Lower lobe of right lung (tissue), 2 donors: ENCODE data around the gene STEAP1B. TPM values are rescaled to one million over a fixed set of nuclear protein-coding genes. Genes with fewer than 3 reads are reported as not detected.

Source experiments
- ATAC-seq, 2 donors: fragments of 200-7000 bp; cut with Tn5 transposase; one replicate each; pipeline ENCODE4 v1.9.1; 2020 to 2022; ENCODE audit warnings: mild to moderate bottlenecking in 2 of 2, moderate library complexity in 2 of 2
- DNase-seq: peaks from one replicate; pipeline ENCODE4 v3.0.0-alpha.2; 2020
- H3K27ac ChIP-seq: fragments of 200-600 bp; one replicate; pipeline ENCODE4 v1.8.0; 2022
- H3K27me3 ChIP-seq: fragments of 200-600 bp; one replicate; pipeline ENCODE4 v1.8.0; 2022; ENCODE audit warnings: low read depth
- H3K36me3 ChIP-seq: fragments of 200-600 bp; one replicate; pipeline ENCODE4 v1.8.0; 2022; ENCODE audit warnings: mild to moderate bottlenecking
- H3K4me1 ChIP-seq: fragments of 200-600 bp; one replicate; pipeline ENCODE4 v1.8.0; 2022
- H3K4me3 ChIP-seq: fragments of 200-600 bp; one replicate; pipeline ENCODE4 v1.8.0; 2022; ENCODE audit warnings: mild to moderate bottlenecking
- H3K9me3 ChIP-seq: fragments of 200-600 bp; one replicate; pipeline ENCODE4 v1.8.0; 2022
- CTCF ChIP-seq: fragments of 200-600 bp; IDR thresholded peaks from one replicate; pipeline ENCODE4 v1.8.0; 2022; ENCODE audit warnings: antibody characterized with exemption, mild to moderate bottlenecking
- intact Hi-C: fragments of 100-400 bp; cut with DNase I; formaldehyde crosslinking; loops from one replicate; pipeline ENCODE4 v1.11.0; 2022
- total RNA-seq: library from RNA; stranded (reverse); fragmentation: NEBNext Ultra II Directional; extraction: Animal tissue kit (Norgen Biotek cat#: 25700); gene quantifications from one replicate; pipeline ENCODE4 v1.2.1, GENCODE V29; 2021
- donor health status: DM: no; HTN: yes; CAD: no; lungs with severe emphysema.

STEAP1B gene
- total RNA-seq, 1 donor from 2014 or later = 1.5 TPM

GRCh38 chr7:22427855-22428254, 72.1 kb downstream of the STEAP1B start:
- DNase-seq (no peak), ATAC-seq (no peak)
- Histone ChIP-seq H3K27ac (no peak overlapping the region), H3K36me3 (no peaks in the 10 kb centered on the region), H3K9me3 (no peaks in the 10 kb centered on the region), H3K27me3 (no peaks in the 10 kb centered on the region), H3K4me1 (no peaks in the 10 kb centered on the region), H3K4me3 (no peak overlapping the region)
- TF ChIP-seq CTCF = no peak
- intact Hi-C loops = no loop called here

GRCh38 chr7:22427104-22427503, 72.9 kb downstream of the STEAP1B start:
- Histone ChIP-seq H3K36me3 (no peaks in the 10 kb centered on the region), H3K4me3 (no peak overlapping the region), H3K9me3 (no peaks in the 10 kb centered on the region), H3K27me3 (no peaks in the 10 kb centered on the region), H3K27ac (no peak overlapping the region), H3K4me1 (no peaks in the 10 kb centered on the region)
- TF ChIP-seq CTCF = no peak
- no peak for DNase-seq
- ATAC-seq = no peak
- intact Hi-C loops = no loop called here

- Histone ChIP-seq H3K9me3 (no peaks in the 10 kb centered on the region), H3K36me3 (no peaks in the 10 kb centered on the region), H3K27ac (no peak overlapping the region), H3K27me3 (no peaks in the 10 kb centered on the region), H3K4me1 (no peaks in the 10 kb centered on the region), H3K4me3 (no peak overlapping the region)
- DNase-seq = no peak
- intact Hi-C loops = no loop called here
- no peak for ATAC-seq
- no peak for TF ChIP-seq CTCF
These were observed 73.4 kb downstream of the STEAP1B start for GRCh38 chr7:22426463-22427094.

GRCh38 chr7:22425361-22425760, 74.6 kb downstream of the STEAP1B start:
- DNase-seq (no peak), ATAC-seq (no peak)
- H3K27me3 ChIP-seq = no peaks in the 10 kb centered on the region
- intact Hi-C loops = no loop called here
- H3K9me3 ChIP-seq = no peaks in the 10 kb centered on the region
- H3K27ac ChIP-seq = no peak overlapping the region
- no peaks in the 10 kb centered on the region for H3K36me3 ChIP-seq
- no peaks in the 10 kb centered on the region for H3K4me1 ChIP-seq
- no peak overlapping the region for H3K4me3 ChIP-seq
- TF ChIP-seq CTCF = no peak

GRCh38 chr7:22422831-22423615, 77.0 kb downstream of the STEAP1B start:
- H3K27me3 ChIP-seq = no peaks in the 10 kb centered on the region
- no peak for TF ChIP-seq CTCF
- intact Hi-C loops = no loop called here
- H3K4me3 ChIP-seq = no peak overlapping the region
- ATAC-seq = no peak
- H3K27ac ChIP-seq = no peak overlapping the region
- no peaks in the 10 kb centered on the region for H3K9me3 ChIP-seq
- no peaks in the 10 kb centered on the region for H3K4me1 ChIP-seq
- no peak for DNase-seq
- no peaks in the 10 kb centered on the region for H3K36me3 ChIP-seq
